ENCODE results near the gene TAF10.

TAF10 gene

GRCh38 chr11:6576471-6577373, 35.3 kb downstream of the TAF10 start:
- DNase-seq = no peak

- DNase-seq = no peak
Observed at GRCh38 chr11:6574816-6575715, 37.0 kb downstream of the TAF10 start.

GRCh38 chr11:6572215-6572614, 39.8 kb downstream of the TAF10 start:
- DNase-seq = no peak

- DNase-seq = no peak
Observed at GRCh38 chr11:6571434-6572008, 40.5 kb downstream of the TAF10 start.

- no peak for DNase-seq
Observed at GRCh38 chr11:6570691-6571427, 41.2 kb downstream of the TAF10 start.

GRCh38 chr11:6569706-6570105, 42.3 kb downstream of the TAF10 start:
- no peak for DNase-seq

GRCh38 chr11:6568191-6568918, 43.7 kb downstream of the TAF10 start:
- DNase-seq = no peak

- no peak for DNase-seq
Observed at GRCh38 chr11:6567371-6567745, 44.7 kb downstream of the TAF10 start.

- no peak for DNase-seq
Observed at GRCh38 chr11:6566704-6567370, 45.2 kb downstream of the TAF10 start.

- no peak for DNase-seq
Observed at GRCh38 chr11:6565988-6566703, 45.9 kb downstream of the TAF10 start.

GRCh38 chr11:6565325-6565724, 46.7 kb downstream of the TAF10 start:
- DNase-seq = no peak

GRCh38 chr11:6563667-6564066, 48.3 kb downstream of the TAF10 start:
- no peak for DNase-seq

GRCh38 chr11:6563121-6563619, 48.8 kb downstream of the TAF10 start:
- DNase-seq = no peak

GRCh38 chr11:6561288-6561687, 50.7 kb downstream of the TAF10 start:
- DNase-seq = no peak
